ENCODE data around the gene ZDHHC1.

ZDHHC1 gene

GRCh38 chr16:67346341-67346740 is 69.9 kb downstream of the ZDHHC1 start:
- no peak for DNase-seq

- no peak for DNase-seq
Measured at GRCh38 chr16:67345401-67345800, 70.9 kb downstream of the ZDHHC1 start.

All from NCI-H2029 treated with DMSO at 0.1 percent for 48 hours (cell line).